Islet of Langerhans (tissue), 1 donor: ENCODE measurements around the gene ANKRD27.
"Not testable (repeated sequence)": the region's sequence is repeated elsewhere in the genome, so short reads cannot be mapped to it uniquely, and the experiment has no call there.

Source experiments
- FAIRE-seq: peaks from one replicate; lab custom pipeline; 2011; peaks lifted over from hg19 to GRCh38; lab: Jason Lieb, UNC

Gene ANKRD27

GRCh38 chr19:32674931-32675719 lies at the start of gene ANKRD27:
TSS of gene ANKRD27 (minus strand) at chr19:32675180. CDS start at chr19:32659015, 16,165 bp downstream.
- no peak for FAIRE-seq

DNA sequence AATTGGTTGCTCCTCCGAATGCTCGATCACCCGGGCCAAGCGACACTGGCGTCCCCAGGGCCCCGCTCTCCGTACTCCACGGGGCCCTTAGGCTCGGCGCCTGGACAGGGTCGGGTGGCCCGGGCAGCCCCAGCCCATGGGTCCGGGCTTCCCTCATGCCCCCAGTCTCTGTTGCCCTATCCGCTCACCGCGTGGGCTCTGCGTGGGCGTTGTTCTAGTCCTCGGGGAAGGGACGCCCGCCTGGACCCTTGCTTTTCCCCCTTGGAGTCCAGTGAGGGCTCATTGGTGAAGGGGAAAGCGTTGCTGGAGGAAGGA lies 45.9 kb upstream of the ANKRD27 start:
- FAIRE-seq = no peak

DNA sequence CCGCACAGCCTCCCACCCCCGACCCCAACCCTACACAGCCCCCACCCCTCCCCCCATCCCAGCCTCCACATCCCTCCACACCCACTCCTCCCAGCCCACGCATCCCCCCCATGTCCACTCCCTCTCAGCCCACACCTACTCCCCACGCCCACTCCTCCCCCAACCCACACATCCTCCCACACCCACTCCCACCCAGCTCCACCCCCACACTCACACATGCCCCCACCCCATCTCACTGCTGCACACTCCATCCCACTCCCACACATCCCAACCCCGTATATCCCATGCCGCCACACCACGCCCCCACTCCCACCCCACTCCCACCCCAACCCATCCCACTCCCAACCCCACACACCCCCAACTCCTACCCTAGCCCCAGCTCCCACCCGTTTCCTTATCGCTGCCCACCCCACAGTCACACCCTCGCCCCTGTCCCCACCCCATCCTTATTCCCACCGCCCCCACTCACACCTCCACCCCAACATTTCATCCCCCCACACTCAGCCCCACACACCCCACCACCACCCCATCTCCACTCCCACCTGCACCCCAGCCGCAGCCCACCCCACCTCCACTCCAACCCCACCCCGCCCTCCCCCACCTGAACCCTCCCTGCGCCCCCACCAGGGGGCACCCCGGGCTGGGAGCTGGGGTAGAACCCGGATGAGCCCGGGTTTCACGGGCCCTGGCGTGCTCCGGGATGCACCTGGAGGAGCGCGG lies 45.4 kb upstream of the ANKRD27 start:
- FAIRE-seq = no peak

DNA sequence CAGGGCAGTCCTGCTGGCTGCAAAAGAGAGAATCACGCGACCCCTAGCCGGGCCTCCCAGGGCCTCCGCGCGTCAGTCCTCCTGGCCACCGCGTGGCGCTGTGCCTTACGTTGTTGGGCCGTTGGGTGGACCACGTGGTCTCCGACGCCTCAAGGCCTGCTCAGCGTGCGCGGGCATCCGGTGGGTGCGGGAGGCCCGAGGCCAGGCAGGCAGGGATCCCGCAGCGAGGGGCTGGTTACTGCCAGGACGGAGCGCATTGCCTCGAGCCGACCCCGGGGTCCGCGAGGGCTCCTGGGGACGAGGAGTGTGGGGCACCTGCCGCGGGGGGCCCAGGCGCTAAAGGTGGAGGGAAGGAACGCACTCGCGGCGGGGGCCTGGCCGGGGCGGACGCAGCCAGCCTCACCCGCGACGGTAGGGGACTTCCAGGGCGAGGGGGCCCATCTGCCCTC lies 44.7 kb upstream of the ANKRD27 start, which contains the start of gene TDRD12:
Gene TDRD12, plus strand, starts transcription at position 157 of the 449 bp plus-strand sequence. CDS start 306 bp downstream, outside the sequence.
- FAIRE-seq = no peak

GRCh38 chr19:32718286-32718685 lies 43.3 kb upstream of the ANKRD27 start:
- no peak for FAIRE-seq

GRCh38 chr19:32717496-32717895 lies 42.5 kb upstream of the ANKRD27 start:
- no peak for FAIRE-seq

- FAIRE-seq = not testable (repeated sequence)
These were observed 41.2 kb upstream of the ANKRD27 start for GRCh38 chr19:32716203-32716602.

DNA sequence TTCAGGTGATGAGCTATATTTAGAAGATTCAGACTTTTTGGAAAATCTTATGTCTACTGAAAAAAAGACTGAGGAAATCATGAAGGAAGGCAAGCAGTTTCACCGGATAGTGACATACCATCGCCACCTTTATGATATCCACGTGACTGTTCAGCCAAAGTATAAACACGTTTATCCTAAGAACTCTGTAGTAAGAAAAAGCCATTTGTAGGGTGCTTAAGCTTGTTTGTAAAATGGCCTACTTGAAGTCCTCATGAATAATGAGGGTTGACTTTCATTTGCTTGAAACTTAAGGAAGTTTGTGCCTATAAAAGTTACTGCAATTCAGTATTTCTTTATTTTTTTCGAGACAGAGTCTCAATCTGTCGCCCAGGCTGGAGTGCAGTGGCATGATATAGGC lies 36.8 kb upstream of the ANKRD27 start:
- FAIRE-seq = no peak

GRCh38 chr19:32709032-32709431 lies 34.1 kb upstream of the ANKRD27 start:
- FAIRE-seq = no peak

GRCh38 chr19:32708457-32708856 lies 33.5 kb upstream of the ANKRD27 start:
- no peak for FAIRE-seq

DNA sequence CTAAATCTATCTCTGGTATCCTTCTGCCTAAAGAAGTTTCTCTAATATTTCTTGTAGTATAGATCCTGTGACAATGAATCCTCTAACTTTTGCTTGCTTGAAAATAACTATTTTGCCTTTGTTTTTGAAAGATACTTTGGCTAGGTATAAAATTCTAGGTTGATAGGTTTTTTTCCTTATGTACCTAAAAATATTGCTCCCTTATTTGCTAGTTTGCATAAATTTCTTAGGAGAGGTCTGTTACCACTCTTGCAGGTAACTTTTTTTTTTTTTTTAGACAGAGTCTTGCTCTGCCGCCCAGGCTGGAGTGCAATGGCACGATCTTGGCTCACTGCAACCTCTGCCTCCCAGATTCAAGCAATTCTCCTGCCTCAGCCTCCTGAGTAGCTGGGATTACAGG lies 29.0 kb upstream of the ANKRD27 start:
- not testable (repeated sequence) for FAIRE-seq

- peak; percentile 95 for FAIRE-seq
These were observed 27.0 kb upstream of the ANKRD27 start for GRCh38 chr19:32702010-32702409.

GRCh38 chr19:32700129-32700528 lies 25.1 kb upstream of the ANKRD27 start:
- FAIRE-seq = not testable (repeated sequence)

DNA sequence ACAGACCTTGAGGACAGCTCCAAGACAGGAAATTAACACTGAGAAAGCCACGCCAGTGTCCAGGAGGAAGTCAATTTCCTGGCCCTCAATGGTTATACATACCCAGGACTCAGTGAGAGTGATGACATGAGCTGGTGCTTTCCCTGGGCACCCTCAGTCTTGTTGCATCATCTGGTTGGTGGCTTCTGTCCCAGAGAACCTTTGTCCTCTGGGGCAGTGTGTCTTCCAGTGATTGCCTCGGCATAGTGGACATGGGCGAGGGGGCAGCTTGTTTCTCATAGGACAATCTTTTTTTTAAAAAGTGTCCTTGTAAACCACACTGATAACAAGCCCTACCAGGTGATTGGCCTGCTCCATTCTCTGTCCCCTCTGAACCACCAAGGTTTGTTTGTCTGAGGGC lies 21.8 kb upstream of the ANKRD27 start:
- not testable (repeated sequence) for FAIRE-seq

DNA sequence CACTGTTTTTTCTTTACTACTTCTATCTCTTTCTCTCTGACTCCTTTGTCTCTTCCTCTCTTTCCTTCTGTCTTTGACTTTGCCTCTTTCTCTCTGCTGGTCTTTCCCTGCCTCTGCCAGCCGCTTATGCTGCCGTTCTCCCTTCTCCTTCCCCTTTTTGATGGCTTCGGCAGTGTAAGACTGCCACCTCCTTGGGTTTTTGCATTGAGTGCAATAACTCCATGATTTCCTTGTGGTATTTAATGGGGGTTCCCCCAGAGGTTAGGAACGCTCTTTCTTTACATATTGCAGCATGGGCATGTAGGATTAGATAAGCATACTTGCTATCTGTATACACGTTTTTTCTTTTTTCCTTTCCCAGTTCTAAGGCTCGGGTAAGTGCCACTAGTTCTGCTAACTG lies 20.5 kb upstream of the ANKRD27 start:
- FAIRE-seq = not testable (repeated sequence)

GRCh38 chr19:32694851-32695250 lies 19.9 kb upstream of the ANKRD27 start:
- FAIRE-seq = not testable (repeated sequence)

- not testable (repeated sequence) for FAIRE-seq
These were observed 19.3 kb upstream of the ANKRD27 start for GRCh38 chr19:32694316-32694715.

DNA sequence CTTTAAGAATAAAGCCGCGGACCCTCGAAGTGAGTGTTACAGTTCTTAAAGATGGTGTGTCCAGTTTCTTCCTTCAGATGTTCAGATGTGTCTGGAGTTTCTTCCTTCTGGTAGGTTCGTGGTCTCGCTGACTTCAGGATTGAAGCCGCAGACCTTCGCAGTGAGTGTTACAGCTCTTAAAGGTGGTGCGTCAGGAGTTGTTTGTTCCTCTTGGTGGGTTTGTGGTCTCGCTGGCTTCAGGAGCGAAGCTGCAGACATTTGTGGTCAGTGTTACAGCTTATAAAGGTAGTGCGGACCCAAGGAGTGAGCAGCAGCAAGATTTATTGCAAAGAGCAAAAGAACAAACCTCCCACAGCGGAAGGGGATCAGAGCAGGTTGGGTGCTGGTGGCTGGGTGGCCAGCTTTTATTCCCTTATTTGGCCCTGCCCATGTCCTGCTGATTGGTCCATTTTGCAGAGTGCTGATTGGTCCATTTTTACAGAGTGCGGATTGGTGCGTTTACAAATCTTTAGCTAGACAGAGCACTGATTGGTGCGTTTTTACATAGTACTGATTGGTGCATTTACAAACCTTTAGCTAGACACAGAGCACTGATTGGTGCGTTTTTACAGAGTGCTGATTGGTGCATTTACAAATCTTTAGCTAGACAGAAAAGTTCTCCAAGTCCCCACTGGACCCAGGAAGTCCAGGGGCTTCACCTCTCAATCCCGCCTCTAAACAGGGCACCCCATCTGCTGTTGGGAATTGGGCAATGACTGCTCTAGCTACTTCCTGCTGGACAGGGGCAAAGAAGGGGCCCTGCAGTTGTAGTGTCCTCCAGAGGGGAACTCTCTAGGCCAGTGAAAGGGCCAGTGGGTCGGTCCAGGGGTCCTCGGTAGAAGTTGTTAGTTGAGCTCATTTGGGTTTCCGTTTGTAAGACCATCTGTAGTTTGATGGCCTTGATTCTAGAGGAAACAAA lies 18.4 kb upstream of the ANKRD27 start:
- FAIRE-seq = not testable (repeated sequence)

DNA sequence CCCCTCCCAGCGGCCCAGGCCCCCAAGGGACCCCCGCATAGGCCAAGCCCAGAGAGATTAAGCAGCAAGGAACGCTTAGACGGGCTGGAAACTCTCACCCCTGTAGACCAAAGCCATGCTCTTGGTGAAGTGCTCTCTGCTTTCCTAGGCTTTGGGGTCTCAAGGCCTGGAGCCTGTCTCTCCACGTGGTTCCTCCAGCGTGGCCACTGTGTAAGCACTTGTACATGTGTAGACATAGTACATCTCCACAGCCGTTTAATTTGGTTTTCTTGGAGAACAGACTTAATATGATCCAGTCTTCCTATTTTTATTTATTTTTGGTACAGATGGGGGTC lies 17.7 kb upstream of the ANKRD27 start:
- no peak for FAIRE-seq

DNA sequence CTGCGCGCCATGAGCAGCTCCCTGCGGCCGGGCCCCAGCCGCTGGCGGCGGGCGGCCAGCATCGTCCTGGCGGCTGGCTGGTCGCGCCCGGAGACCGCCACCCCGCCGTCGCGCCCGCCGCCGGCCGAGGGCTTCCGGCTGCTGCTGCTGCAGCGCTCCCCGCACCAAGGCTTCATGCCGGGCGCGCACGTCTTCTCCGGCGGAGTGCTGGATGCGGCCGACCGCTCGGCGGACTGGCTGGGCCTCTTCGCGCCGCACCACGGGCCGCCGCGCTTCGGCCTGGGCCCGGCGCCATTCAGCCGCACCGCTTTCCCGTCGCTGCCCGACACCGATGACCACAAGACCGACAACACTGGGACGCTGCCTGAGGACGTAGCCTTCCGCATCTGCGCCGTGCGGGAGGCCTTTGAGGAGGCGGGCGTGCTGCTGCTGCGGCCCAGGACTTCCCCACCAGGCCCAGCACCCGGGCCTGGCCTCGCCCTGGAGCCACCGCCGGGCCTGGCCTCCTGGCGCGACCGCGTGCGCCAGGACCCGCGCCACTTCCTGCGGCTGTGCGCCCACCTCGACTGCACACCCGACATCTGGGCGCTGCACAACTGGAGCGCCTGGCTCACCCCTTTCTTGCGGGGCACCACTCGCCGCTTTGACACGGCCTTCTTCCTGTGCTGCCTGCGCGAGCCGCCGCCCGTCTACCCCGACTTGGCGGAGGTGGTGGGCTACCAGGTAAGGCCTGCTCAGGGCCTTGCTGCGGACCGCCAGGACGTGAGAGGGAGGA lies 17.2 kb upstream of the ANKRD27 start:
- FAIRE-seq = no peak

DNA sequence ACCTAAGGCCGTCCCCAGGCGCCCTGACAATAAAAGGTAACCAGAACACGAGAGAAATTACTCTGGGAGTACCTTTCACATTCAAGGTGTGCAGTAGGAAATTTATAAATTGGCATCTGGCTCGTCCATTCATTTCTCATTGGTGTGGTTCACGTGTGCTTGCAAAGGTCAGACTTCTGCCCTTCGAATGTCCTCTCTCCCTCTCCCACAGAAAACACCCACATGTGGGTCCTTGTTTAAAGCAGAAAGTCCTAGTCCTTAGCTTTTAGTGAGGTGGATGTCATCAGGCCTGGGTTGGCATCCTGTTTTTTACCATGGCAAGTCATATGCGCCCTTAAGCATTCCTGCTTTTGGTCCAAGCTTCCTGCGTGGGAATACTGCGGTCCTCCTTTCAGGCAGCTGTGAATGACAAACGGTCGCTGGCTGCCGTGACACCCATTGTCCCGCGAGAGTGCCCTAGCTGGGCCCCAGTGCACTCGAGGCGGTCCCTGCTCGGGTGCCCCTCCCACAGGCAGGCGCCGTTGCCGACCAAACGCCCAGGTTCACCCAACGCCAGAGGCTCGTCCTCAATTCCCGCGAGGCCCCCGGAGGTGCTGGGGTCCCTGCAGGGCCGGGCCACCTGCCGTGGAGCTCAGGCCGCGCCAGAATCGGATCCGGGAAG lies 16.4 kb upstream of the ANKRD27 start, which contains the start of gene NUDT19:
Gene NUDT19, plus strand, starts transcription at position 531 of the 661 bp plus-strand sequence. CDS start 140 bp downstream, outside the sequence.
- FAIRE-seq = no peak
